ENCODE measurements around the gene PTPRJ.
"Not testable (repeated sequence)": the region's sequence is repeated elsewhere in the genome, so short reads cannot be mapped to it uniquely, and the experiment has no call there.

Gene PTPRJ

GRCh38 chr11:47980088-47980906 is at the start of gene PTPRJ:
TSS of gene PTPRJ (plus strand) at chr11:47980559. CDS start at chr11:47980913, 354 bp downstream.
- in situ Hi-C loops (cut with HindIII; ENCODE audit: low pct_ligation_motif_present, low pct_unique_long_range_greater_than_20kb, low sequenced_read_pairs), result no loop called here
- DNase-seq, result peak; percentile 55

- in situ Hi-C loops (cut with HindIII; ENCODE audit: low pct_ligation_motif_present, low pct_unique_long_range_greater_than_20kb, low sequenced_read_pairs), result no loop called here
- DNase-seq, result no peak
Measured at GRCh38 chr11:47932544-47932943, 47.8 kb upstream of the PTPRJ start.

GRCh38 chr11:47933797-47934196 is 46.6 kb upstream of the PTPRJ start:
- DNase-seq; in situ Hi-C loops (cut with HindIII; ENCODE audit: low pct_ligation_motif_present, low pct_unique_long_range_greater_than_20kb, low sequenced_read_pairs): not testable (repeated sequence)

DNA sequence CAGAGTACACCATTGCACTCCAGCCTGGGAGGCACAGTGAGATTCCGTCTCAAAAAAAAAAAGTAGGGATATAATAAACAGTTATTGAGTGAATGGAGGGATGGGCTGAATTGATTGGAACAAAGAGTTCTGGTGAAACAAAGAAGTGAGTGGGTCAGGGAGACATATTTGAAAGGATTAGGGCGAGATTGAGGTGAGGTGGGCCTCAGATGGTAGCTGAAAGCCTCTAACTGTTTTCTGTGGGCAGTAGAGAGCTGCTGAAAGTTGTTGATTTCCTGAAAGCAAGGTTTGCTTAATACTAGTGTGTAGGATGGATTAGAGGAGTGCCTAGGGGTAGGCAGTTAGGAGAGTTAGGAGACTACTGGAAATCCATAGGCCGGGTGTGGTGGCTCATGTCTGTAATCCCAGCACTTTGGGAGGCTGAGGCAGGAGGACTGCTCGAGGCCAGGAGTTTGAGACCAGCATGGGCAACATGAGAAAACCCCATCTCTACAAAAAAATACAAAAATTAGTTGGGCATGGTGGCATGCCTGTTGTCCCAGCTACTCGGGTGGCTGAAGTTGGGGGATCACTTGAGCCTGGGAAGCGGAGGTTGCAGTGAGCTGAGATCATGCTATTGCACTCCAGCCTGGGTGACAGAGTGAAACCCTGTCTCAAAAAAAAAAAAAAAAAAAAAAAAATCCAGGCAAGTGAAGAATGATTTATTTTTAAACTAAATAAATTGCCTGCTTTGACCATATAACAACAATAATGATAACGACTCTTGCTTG is 41.4 kb upstream of the PTPRJ start:
- in situ Hi-C loops (cut with HindIII; ENCODE audit: low pct_ligation_motif_present, low pct_unique_long_range_greater_than_20kb, low sequenced_read_pairs), result no loop called here
- DNase-seq, result no peak

DNA sequence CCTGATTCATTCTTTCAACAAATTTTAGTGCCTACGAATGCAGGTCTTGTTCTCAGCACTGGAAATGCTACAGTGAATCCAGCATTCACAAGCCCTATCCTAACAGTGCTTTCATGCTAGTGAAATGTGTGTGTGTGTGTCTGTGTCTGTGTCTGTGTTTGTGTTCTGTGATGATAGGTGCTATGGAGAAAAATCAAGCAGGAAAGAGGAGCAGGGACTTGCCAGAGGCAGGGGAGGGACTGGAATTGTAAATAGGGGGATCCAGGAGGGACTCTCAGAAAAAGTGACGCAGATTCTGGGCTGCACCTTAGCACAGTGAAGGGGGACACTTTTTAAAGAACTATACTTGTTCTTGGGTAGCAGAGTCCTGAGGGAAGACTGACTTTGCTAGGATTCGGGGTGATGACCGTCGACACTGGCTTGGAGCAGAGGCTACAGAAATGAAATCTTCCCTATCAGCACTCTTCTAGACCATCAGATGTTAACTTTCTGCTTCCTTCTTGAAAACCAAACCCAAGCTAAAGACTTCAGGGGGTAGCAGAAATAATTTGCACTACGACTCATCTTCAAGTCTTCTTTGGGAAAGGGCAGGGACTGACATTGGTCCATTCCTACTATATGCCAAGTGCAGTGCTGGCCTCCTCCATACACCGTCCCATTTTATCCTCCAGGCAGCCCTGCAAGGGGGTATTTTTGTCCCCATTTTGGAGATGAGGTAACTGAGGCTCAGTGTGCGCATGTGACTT is 39.3 kb upstream of the PTPRJ start:
- in situ Hi-C loops (cut with HindIII; ENCODE audit: low pct_ligation_motif_present, low pct_unique_long_range_greater_than_20kb, low sequenced_read_pairs), result no loop called here

GRCh38 chr11:47941907-47942558 is 38.3 kb upstream of the PTPRJ start:
- in situ Hi-C loops (cut with HindIII; ENCODE audit: low pct_ligation_motif_present, low pct_unique_long_range_greater_than_20kb, low sequenced_read_pairs), result no loop called here
- DNase-seq, result no peak

More for the DNA sequence above, 39.3 kb upstream of the PTPRJ start:
- DNase-seq, result no peak

DNA sequence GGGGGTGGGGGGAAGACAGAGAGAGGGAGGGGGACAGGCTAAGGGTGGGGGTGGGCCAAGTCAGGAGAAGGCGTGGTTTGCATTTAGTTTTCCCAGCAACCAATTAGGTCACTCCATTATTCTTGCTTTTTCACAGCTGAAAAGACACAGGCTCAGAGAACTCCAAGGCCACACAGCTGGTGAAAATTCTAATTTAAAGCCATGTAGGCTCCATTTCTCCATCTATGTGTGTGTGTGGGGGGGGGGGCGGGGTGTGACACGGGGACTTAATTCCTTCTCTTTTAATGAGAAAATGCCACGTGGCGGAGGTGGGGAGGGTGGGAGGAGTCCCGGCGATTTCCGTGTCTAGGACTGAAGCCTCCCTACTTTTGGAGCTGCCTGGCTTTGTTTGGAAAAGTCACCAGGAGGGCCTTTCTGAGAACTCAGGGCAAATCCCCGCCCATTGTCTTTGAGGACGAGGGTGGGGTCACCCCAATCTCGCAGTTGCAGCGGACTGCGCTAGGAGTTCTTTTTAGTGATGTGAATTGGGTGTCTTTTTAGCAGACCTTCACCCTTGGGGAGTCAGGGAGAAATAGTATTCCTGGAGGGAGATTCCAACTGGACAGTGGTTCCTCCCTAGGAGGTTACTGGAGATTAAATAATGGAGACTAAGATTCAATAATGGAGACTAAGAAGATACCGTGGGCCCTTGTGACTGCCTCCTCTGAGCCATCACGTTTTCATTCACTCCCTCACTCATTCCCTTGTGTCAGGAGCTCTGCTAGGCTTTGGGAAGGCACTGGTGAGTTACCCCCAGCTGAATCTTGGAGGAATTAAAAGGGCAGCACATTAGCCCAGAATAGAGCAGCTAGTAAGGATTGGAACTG is 36.4 kb upstream of the PTPRJ start:
- in situ Hi-C loops (cut with HindIII; ENCODE audit: low pct_ligation_motif_present, low pct_unique_long_range_greater_than_20kb, low sequenced_read_pairs), result no loop called here

DNA sequence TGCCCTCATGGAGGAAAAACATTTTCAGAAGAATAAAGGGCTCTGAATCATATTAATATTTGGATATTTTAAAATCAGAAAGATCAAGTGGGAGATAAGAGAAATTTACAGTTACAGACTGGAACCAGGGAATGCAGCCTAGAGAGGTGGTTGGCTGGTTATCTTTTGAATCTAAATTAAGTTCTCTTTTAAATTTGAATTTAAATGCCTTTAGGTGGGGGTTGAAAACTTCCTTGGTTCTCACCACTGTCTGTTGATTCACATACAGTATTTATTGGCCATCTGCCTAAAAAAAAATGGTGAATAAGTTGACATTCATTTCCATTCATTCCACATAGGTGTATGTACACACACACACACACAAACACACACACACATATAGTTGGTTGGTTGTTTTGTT is 35.7 kb upstream of the PTPRJ start:
- no peak for DNase-seq
- in situ Hi-C loops (cut with HindIII; ENCODE audit: low pct_ligation_motif_present, low pct_unique_long_range_greater_than_20kb, low sequenced_read_pairs), result no loop called here

More for the DNA sequence above, 36.4 kb upstream of the PTPRJ start:
- no peak for DNase-seq

DNA sequence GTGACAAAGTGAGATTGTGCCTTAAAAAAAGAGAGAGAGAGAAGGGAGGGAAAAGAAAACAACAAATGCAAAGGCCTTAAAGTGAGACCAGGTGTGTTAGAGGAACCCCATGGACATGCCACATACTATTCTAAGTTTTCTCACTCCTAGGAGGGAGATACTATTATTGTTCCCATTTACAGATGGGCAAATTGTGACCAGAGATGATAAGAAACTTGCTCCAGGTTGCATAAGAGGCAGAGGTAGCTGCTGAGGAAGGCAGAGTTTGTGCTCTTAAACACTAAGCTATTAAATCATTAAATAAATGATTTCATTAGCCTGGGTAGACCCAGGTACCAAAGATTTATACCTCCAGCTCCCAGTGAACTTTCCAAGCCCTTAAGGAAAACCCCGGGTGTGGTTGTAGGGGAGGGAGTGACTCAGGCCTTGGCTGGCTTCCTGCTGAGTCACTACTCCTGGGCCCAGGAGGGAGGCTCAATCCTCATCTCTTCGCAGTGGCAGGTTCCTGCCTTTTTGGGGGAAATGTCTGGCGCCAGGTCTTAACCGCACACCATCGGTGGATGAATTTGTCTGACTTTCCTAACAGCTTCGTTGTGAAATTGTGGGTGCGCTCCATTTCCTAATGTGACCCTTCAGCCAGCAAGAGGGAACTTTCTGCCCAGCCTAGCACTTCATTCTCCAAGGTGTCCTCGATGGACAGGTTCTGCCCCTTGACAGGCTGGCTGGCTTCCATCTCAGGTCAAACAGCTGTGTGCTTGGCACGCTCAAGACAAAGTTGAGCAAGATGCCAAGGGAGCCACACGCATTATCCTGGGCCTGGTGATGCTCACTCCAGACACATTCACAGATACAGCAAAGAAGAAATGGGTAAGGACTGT is 33.4 kb upstream of the PTPRJ start:
- in situ Hi-C loops (cut with HindIII; ENCODE audit: low pct_ligation_motif_present, low pct_unique_long_range_greater_than_20kb, low sequenced_read_pairs), result no loop called here
- peak; percentile 92 for DNase-seq

- DNase-seq, result no peak
- in situ Hi-C loops (cut with HindIII; ENCODE audit: low pct_ligation_motif_present, low pct_unique_long_range_greater_than_20kb, low sequenced_read_pairs), result no loop called here
Measured at GRCh38 chr11:47948137-47948536, 32.2 kb upstream of the PTPRJ start.

DNA sequence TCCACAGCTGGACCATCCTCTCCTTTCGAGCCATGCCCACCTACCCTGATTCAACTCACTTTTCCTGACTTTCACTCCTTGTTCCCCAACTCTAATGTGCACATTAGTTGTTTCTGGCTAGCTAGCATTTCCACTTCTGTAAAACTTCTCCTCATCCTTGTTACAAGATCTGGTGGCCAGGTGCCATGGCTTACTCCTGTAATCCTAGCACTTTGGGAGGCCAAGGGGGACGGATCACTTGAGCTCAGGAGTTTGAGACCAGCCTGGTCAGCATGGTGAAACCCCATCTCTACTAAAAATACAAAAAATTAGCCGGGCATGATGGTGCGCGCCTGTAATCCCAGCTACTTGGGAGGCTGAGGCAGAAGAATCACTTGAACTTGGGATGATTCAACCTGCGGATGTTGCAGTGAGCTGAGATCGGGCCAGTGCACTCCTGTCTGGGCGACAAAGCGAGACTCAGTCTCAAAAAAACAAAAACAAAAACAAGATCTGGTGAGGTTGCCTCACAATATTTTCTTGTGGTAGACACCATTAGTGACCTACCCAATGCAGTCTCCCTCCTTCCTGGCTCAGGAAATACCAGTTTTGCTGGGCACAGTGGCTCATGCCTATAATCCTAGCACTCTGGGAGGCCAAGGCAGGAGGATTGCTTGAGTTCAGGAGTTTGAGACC is 31.2 kb upstream of the PTPRJ start:
- DNase-seq; in situ Hi-C loops (cut with HindIII; ENCODE audit: low pct_ligation_motif_present, low pct_unique_long_range_greater_than_20kb, low sequenced_read_pairs): not testable (repeated sequence)

GRCh38 chr11:47950396-47950795 is 30.0 kb upstream of the PTPRJ start:
- in situ Hi-C loops (cut with HindIII; ENCODE audit: low pct_ligation_motif_present, low pct_unique_long_range_greater_than_20kb, low sequenced_read_pairs), result no loop called here
- no peak for DNase-seq

DNA sequence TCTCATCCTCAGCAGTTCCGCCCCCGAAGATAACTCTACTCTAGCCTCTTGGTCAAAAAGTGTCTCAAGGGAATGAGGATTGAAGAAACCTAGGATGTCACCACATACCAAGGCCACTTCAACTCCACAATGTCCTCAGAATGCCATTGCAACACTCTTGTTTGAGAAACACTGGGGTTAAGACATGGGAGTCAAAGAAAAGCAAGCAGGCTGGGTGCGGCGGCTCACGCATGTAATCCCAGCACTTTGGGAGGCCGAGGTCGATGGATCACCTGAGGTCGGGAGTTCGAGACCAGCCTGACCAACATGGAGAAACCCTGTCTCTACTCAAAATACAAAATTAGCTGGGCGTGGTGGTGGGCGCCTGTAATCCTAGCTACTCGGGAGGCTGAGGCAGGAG is 28.9 kb upstream of the PTPRJ start:
- DNase-seq; in situ Hi-C loops (cut with HindIII; ENCODE audit: low pct_ligation_motif_present, low pct_unique_long_range_greater_than_20kb, low sequenced_read_pairs): not testable (repeated sequence)

DNA sequence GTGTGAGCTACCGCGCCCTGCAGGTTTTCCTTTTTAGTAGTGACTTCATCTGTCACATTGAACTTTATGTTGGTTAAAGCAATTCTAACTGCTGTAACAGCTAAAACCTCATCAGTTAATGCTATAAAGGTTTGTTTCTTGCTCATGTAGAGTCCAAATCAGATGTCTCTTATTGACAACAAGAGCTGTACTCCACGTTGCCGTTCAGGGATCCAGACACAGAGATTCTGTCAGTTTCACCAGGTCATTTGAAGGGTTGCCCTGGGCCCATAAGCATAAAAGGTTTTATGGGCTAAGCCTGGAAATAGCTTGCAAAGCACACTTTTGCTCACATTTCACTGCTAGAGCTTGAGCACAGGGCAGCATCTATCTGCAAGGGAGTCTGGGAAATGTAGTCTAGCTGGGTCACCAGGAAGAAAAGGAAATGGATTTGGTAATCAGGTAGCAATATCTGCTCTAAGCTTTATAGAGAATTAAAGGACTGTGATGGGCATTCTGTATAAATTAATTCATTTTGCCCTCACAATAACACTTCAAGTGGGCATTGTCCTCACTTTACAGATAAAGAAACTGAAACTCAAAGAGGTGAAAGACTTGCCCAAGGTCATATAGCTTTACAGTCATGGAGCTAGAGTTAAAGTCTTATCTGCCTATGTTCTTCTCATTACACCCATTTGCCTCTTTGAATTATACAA is 25.2 kb upstream of the PTPRJ start:
- DNase-seq, result no peak
- in situ Hi-C loops (cut with HindIII; ENCODE audit: low pct_ligation_motif_present, low pct_unique_long_range_greater_than_20kb, low sequenced_read_pairs), result no loop called here

- no peak for DNase-seq
- in situ Hi-C loops (cut with HindIII; ENCODE audit: low pct_ligation_motif_present, low pct_unique_long_range_greater_than_20kb, low sequenced_read_pairs), result no loop called here
Measured at GRCh38 chr11:47960015-47960414, 20.3 kb upstream of the PTPRJ start.

DNA sequence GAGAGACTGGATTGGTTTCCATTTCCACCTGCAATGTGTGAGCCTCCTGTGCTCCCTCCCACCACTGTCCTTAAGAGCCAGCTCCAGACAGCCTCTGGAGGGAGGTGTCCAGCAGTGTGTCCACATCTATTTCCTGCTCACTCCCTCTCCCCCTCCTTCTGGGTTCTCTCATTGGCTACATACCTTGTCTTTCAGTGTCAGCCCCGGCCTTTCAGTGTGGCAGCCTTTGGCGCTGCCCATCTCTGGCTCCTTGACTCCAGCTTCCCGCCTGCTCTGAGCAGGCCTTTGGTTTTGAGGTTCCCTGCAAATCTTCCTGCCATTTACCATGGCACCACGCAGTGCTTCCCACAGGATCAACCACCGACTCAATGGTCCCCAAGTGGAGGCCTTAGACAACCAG is 19.0 kb upstream of the PTPRJ start:
- in situ Hi-C loops (cut with HindIII; ENCODE audit: low pct_ligation_motif_present, low pct_unique_long_range_greater_than_20kb, low sequenced_read_pairs), result no loop called here
- DNase-seq, result peak; percentile 26

All from ACHN (cell line).